ENCODE measurements around the gene SCAI. TPM values are rescaled to one million over a fixed set of nuclear protein-coding genes. Genes with fewer than 3 reads are reported as not detected.

The SCAI gene
- total RNA-seq, 6 experiments from 2014 or later: 1.8 to 5.5 (median 2.6) TPM

- DNase-seq: no peak
- no peaks in the 10 kb centered on the region for H3K36me3 ChIP-seq
- no peaks in the 10 kb centered on the region for H3K27me3 ChIP-seq
- no peak for ATAC-seq
- H3K27ac ChIP-seq: no peak overlapping the region
- H3K4me3 ChIP-seq: no peak overlapping the region
- 82% methylated on average over 4 of the region's 4 CpGs for WGBS (ENCODE audit: insufficient coverage, low coverage, low lambda C conversion rate, missing lambda C conversion rate)
- TF ChIP-seq POLR2A (IDR thresholded peaks at IDR 0.05): no peak
- no peak for TF ChIP-seq CTCF (IDR thresholded peaks at IDR 0.05)
- H3K4me1 ChIP-seq: peaks cover 0 to 3% (median 0%) of the 10 kb centered on the region in 4 donors
- no peaks in the 10 kb centered on the region for H3K9me3 ChIP-seq
- intact Hi-C loops (cut with DNase I): no loop called here
Measured at GRCh38 chr9:125137200-125137599, 6.1 kb downstream of the SCAI start.

GRCh38 chr9:125134976-125135375 lies 8.4 kb downstream of the SCAI start:
- Histone ChIP-seq H3K27ac (no peak overlapping the region), H3K4me1 (no peaks in the 10 kb centered on the region), H3K9me3 (no peaks in the 10 kb centered on the region), H3K36me3 (no peaks in the 10 kb centered on the region), H3K4me3 (no peak overlapping the region), H3K27me3 (no peaks in the 10 kb centered on the region)
- intact Hi-C loops (cut with DNase I): no loop called here
- no peak for ATAC-seq
- TF ChIP-seq POLR2A (IDR thresholded peaks at IDR 0.05): no peak
- no peak for TF ChIP-seq CTCF (IDR thresholded peaks at IDR 0.05)
- no peak for DNase-seq

GRCh38 chr9:125133403-125134329 lies 9.7 kb downstream of the SCAI start:
- no peaks in the 10 kb centered on the region for H3K27me3 ChIP-seq
- no peaks in the 10 kb centered on the region for H3K36me3 ChIP-seq
- WGBS (ENCODE audit: insufficient coverage, low coverage, low lambda C conversion rate, missing lambda C conversion rate): 43% methylated on average over 1 of the region's 1 CpG
- no peaks in the 10 kb centered on the region for H3K9me3 ChIP-seq
- intact Hi-C loops (cut with DNase I): no loop called here
- H3K4me1 ChIP-seq: no peaks in the 10 kb centered on the region
- no peak overlapping the region for H3K27ac ChIP-seq
- TF ChIP-seq CTCF (IDR thresholded peaks at IDR 0.05): no peak
- TF ChIP-seq POLR2A (IDR thresholded peaks at IDR 0.05): no peak
- DNase-seq: no peak
- H3K4me3 ChIP-seq: no peak overlapping the region
- no peak for ATAC-seq

- Histone ChIP-seq H3K36me3 (no peaks in the 10 kb centered on the region), H3K9me3 (no peaks in the 10 kb centered on the region), H3K27me3 (no peaks in the 10 kb centered on the region), H3K4me3 (no peak overlapping the region), H3K27ac (no peak overlapping the region), H3K4me1 (no peaks in the 10 kb centered on the region)
- intact Hi-C loops (cut with DNase I): no loop called here
- ATAC-seq (no peak), DNase-seq (no peak)
- 94% methylated on average over 6 of the region's 6 CpGs for WGBS (ENCODE audit: insufficient coverage, low coverage, low lambda C conversion rate, missing lambda C conversion rate)
- no peak for TF ChIP-seq POLR2A (IDR thresholded peaks at IDR 0.05)
- no peak for TF ChIP-seq CTCF (IDR thresholded peaks at IDR 0.05)
Measured at GRCh38 chr9:125131778-125132177, 11.6 kb downstream of the SCAI start.

All from right lobe of liver (tissue), 6 donors.